Measurements from ENCODE around the gene AWAT2.
A peak's percentile ranks its signal among the peaks of the same experiment; 100 is the strongest.

AWAT2 gene

GRCh38 chrX:70032792-70033191, 16.9 kb downstream of the AWAT2 start:
- no CpG with 5 or more reads among the region's 2 CpGs for WGBS (ENCODE audit: extremely low coverage, insufficient coverage, low lambda C conversion rate)
- Histone ChIP-seq H4K8ac (ENCODE audit: low read depth, low read length) (no peak overlapping the region), H3K27me3 (ENCODE audit: insufficient read depth, low read length, poor library complexity) (no peaks in the 10 kb centered on the region), H2BK5ac (ENCODE audit: low read length) (no peak overlapping the region), H2AK5ac (ENCODE audit: low read length) (no peak overlapping the region), H3K18ac (ENCODE audit: low read length) (no peak overlapping the region), H3K79me1 (ENCODE audit: low read length) (no peaks in the 10 kb centered on the region), H3K23ac (ENCODE audit: low read length) (no peak overlapping the region), H2BK120ac (ENCODE audit: low read depth, low read length) (no peak overlapping the region), H2BK15ac (replicated peaks; ENCODE audit: low read depth) (no peak overlapping the region), H3K4ac (ENCODE audit: low read depth, low read length) (no peak overlapping the region), H3K27ac (ENCODE audit: low read depth, low read length) (no peak overlapping the region), H3K4me2 (ENCODE audit: low read length) (no peak overlapping the region), H3K4me3 (ENCODE audit: low read length) (no peak overlapping the region), H3K56ac (ENCODE audit: low read length) (no peak overlapping the region), H3K79me2 (ENCODE audit: control insufficient read depth, insufficient read depth, low read length) (no peaks in the 10 kb centered on the region), H4K5ac (ENCODE audit: low read length) (no peak overlapping the region), H3K36me3 (ENCODE audit: control insufficient read depth, insufficient read depth, low read length) (no peaks in the 10 kb centered on the region), H3K9ac (ENCODE audit: low read length) (no peak overlapping the region), H3K4me1 (ENCODE audit: control insufficient read depth, low read depth, low read length) (peaks cover 2% of the 10 kb centered on the region)
- no peak for DNase-seq

- H3K79me1 ChIP-seq (ENCODE audit: low read length), result no peaks in the 10 kb centered on the region
- no peaks in the 10 kb centered on the region for H3K79me2 ChIP-seq (ENCODE audit: control insufficient read depth, insufficient read depth, low read length)
- H3K4me2 ChIP-seq (ENCODE audit: low read length), result no peak overlapping the region
- peaks cover 2% of the 10 kb centered on the region for H3K4me1 ChIP-seq (ENCODE audit: control insufficient read depth, low read depth, low read length)
- H3K27me3 ChIP-seq (ENCODE audit: insufficient read depth, low read length, poor library complexity), result no peaks in the 10 kb centered on the region
- no peak overlapping the region for H3K23ac ChIP-seq (ENCODE audit: low read length)
- peak; percentile 74 for DNase-seq
- no peaks in the 10 kb centered on the region for H3K36me3 ChIP-seq (ENCODE audit: control insufficient read depth, insufficient read depth, low read length)
- H3K27ac ChIP-seq (ENCODE audit: low read depth, low read length), result no peak overlapping the region
- no peak overlapping the region for H3K18ac ChIP-seq (ENCODE audit: low read length)
- H3K4me3 ChIP-seq (ENCODE audit: low read length), result no peak overlapping the region
- no peak overlapping the region for H3K4ac ChIP-seq (ENCODE audit: low read depth, low read length)
- H3K56ac ChIP-seq (ENCODE audit: low read length), result no peak overlapping the region
- H2BK120ac ChIP-seq (ENCODE audit: low read depth, low read length), result no peak overlapping the region
- H4K8ac ChIP-seq (ENCODE audit: low read depth, low read length), result no peak overlapping the region
- H3K9ac ChIP-seq (ENCODE audit: low read length), result no peak overlapping the region
- WGBS (ENCODE audit: extremely low coverage, insufficient coverage, low lambda C conversion rate), result no CpG with 5 or more reads among the region's 4 CpGs
- no peak overlapping the region for H4K5ac ChIP-seq (ENCODE audit: low read length)
- no peak overlapping the region for H2AK5ac ChIP-seq (ENCODE audit: low read length)
- H2BK5ac ChIP-seq (ENCODE audit: low read length), result no peak overlapping the region
- no peak overlapping the region for H2BK15ac ChIP-seq (replicated peaks; ENCODE audit: low read depth)
These were observed 19.4 kb downstream of the AWAT2 start for GRCh38 chrX:70030301-70030767.

GRCh38 chrX:70029863-70030262, 19.9 kb downstream of the AWAT2 start:
- no peak overlapping the region for H3K4me3 ChIP-seq (ENCODE audit: low read length)
- WGBS (ENCODE audit: extremely low coverage, insufficient coverage, low lambda C conversion rate), result no CpG with 5 or more reads among the region's 4 CpGs
- H3K4me2 ChIP-seq (ENCODE audit: low read length), result no peak overlapping the region
- no peak overlapping the region for H4K5ac ChIP-seq (ENCODE audit: low read length)
- peak overlapping the region; percentile 18 for H3K18ac ChIP-seq (ENCODE audit: low read length)
- no peak overlapping the region for H3K56ac ChIP-seq (ENCODE audit: low read length)
- H3K79me1 ChIP-seq (ENCODE audit: low read length), result no peaks in the 10 kb centered on the region
- no peaks in the 10 kb centered on the region for H3K79me2 ChIP-seq (ENCODE audit: control insufficient read depth, insufficient read depth, low read length)
- no peak overlapping the region for H2BK120ac ChIP-seq (ENCODE audit: low read depth, low read length)
- H4K8ac ChIP-seq (ENCODE audit: low read depth, low read length), result no peak overlapping the region
- no peak overlapping the region for H3K27ac ChIP-seq (ENCODE audit: low read depth, low read length)
- peaks cover 2% of the 10 kb centered on the region for H3K4me1 ChIP-seq (ENCODE audit: control insufficient read depth, low read depth, low read length)
- H3K4ac ChIP-seq (ENCODE audit: low read depth, low read length), result no peak overlapping the region
- no peaks in the 10 kb centered on the region for H3K36me3 ChIP-seq (ENCODE audit: control insufficient read depth, insufficient read depth, low read length)
- H3K9ac ChIP-seq (ENCODE audit: low read length), result no peak overlapping the region
- H2BK5ac ChIP-seq (ENCODE audit: low read length), result no peak overlapping the region
- no peak overlapping the region for H2BK15ac ChIP-seq (replicated peaks; ENCODE audit: low read depth)
- no peak overlapping the region for H2AK5ac ChIP-seq (ENCODE audit: low read length)
- no peak overlapping the region for H3K23ac ChIP-seq (ENCODE audit: low read length)
- H3K27me3 ChIP-seq (ENCODE audit: insufficient read depth, low read length, poor library complexity), result no peaks in the 10 kb centered on the region
- peak; percentile 38 for DNase-seq

GRCh38 chrX:70026851-70027200, 22.9 kb downstream of the AWAT2 start:
- DNase-seq, result no peak
- Histone ChIP-seq H2BK5ac (ENCODE audit: low read length) (no peak overlapping the region), H2BK120ac (ENCODE audit: low read depth, low read length) (no peak overlapping the region), H3K4me2 (ENCODE audit: low read length) (no peak overlapping the region), H2AK5ac (ENCODE audit: low read length) (no peak overlapping the region), H3K27ac (ENCODE audit: low read depth, low read length) (no peak overlapping the region), H3K4me1 (ENCODE audit: control insufficient read depth, low read depth, low read length) (peaks cover 2% of the 10 kb centered on the region), H3K4ac (ENCODE audit: low read depth, low read length) (no peak overlapping the region), H4K5ac (ENCODE audit: low read length) (no peak overlapping the region), H3K9ac (ENCODE audit: low read length) (no peak overlapping the region), H3K56ac (ENCODE audit: low read length) (peak overlapping the region; percentile 3), H3K23ac (ENCODE audit: low read length) (no peak overlapping the region), H3K79me1 (ENCODE audit: low read length) (no peaks in the 10 kb centered on the region), H3K18ac (ENCODE audit: low read length) (no peak overlapping the region), H3K36me3 (ENCODE audit: control insufficient read depth, insufficient read depth, low read length) (no peaks in the 10 kb centered on the region), H3K4me3 (ENCODE audit: low read length) (no peak overlapping the region), H3K27me3 (ENCODE audit: insufficient read depth, low read length, poor library complexity) (no peaks in the 10 kb centered on the region), H4K8ac (ENCODE audit: low read depth, low read length) (no peak overlapping the region), H3K79me2 (ENCODE audit: control insufficient read depth, insufficient read depth, low read length) (no peaks in the 10 kb centered on the region), H2BK15ac (replicated peaks; ENCODE audit: low read depth) (no peak overlapping the region)
- 100% methylated on average over 1 of the region's 4 CpGs for WGBS (ENCODE audit: extremely low coverage, insufficient coverage, low lambda C conversion rate)

GRCh38 chrX:70026112-70026850, 23.5 kb downstream of the AWAT2 start:
- Histone ChIP-seq H3K9ac (ENCODE audit: low read length) (no peak overlapping the region), H2BK120ac (ENCODE audit: low read depth, low read length) (no peak overlapping the region), H2AK5ac (ENCODE audit: low read length) (no peak overlapping the region), H3K4ac (ENCODE audit: low read depth, low read length) (no peak overlapping the region), H4K5ac (ENCODE audit: low read length) (no peak overlapping the region), H3K18ac (ENCODE audit: low read length) (no peak overlapping the region), H2BK5ac (ENCODE audit: low read length) (no peak overlapping the region), H3K79me1 (ENCODE audit: low read length) (no peaks in the 10 kb centered on the region), H3K79me2 (ENCODE audit: control insufficient read depth, insufficient read depth, low read length) (no peaks in the 10 kb centered on the region), H3K4me1 (ENCODE audit: control insufficient read depth, low read depth, low read length) (peaks cover 2% of the 10 kb centered on the region), H3K27ac (ENCODE audit: low read depth, low read length) (no peak overlapping the region), H2BK15ac (replicated peaks; ENCODE audit: low read depth) (no peak overlapping the region), H3K4me2 (ENCODE audit: low read length) (no peak overlapping the region), H3K4me3 (ENCODE audit: low read length) (no peak overlapping the region), H3K23ac (ENCODE audit: low read length) (no peak overlapping the region), H3K56ac (ENCODE audit: low read length) (peak overlapping the region; percentile 3), H3K27me3 (ENCODE audit: insufficient read depth, low read length, poor library complexity) (no peaks in the 10 kb centered on the region), H3K36me3 (ENCODE audit: control insufficient read depth, insufficient read depth, low read length) (no peaks in the 10 kb centered on the region), H4K8ac (ENCODE audit: low read depth, low read length) (no peak overlapping the region)
- no peak for DNase-seq
- WGBS (ENCODE audit: extremely low coverage, insufficient coverage, low lambda C conversion rate), result no CpG with 5 or more reads among the region's 1 CpG

GRCh38 chrX:70025464-70025863, 24.3 kb downstream of the AWAT2 start:
- WGBS (ENCODE audit: extremely low coverage, insufficient coverage, low lambda C conversion rate), result no CpG with 5 or more reads among the region's 1 CpG
- Histone ChIP-seq H2BK120ac (ENCODE audit: low read depth, low read length) (no peak overlapping the region), H3K79me1 (ENCODE audit: low read length) (no peaks in the 10 kb centered on the region), H3K27me3 (ENCODE audit: insufficient read depth, low read length, poor library complexity) (no peaks in the 10 kb centered on the region), H4K5ac (ENCODE audit: low read length) (no peak overlapping the region), H4K8ac (ENCODE audit: low read depth, low read length) (no peak overlapping the region), H2AK5ac (ENCODE audit: low read length) (no peak overlapping the region), H3K56ac (ENCODE audit: low read length) (no peak overlapping the region), H3K18ac (ENCODE audit: low read length) (no peak overlapping the region), H3K27ac (ENCODE audit: low read depth, low read length) (no peak overlapping the region), H3K4me1 (ENCODE audit: control insufficient read depth, low read depth, low read length) (peaks cover 2% of the 10 kb centered on the region), H3K4me2 (ENCODE audit: low read length) (no peak overlapping the region), H3K36me3 (ENCODE audit: control insufficient read depth, insufficient read depth, low read length) (no peaks in the 10 kb centered on the region), H2BK5ac (ENCODE audit: low read length) (no peak overlapping the region), H3K23ac (ENCODE audit: low read length) (no peak overlapping the region), H2BK15ac (replicated peaks; ENCODE audit: low read depth) (no peak overlapping the region), H3K4me3 (ENCODE audit: low read length) (no peak overlapping the region), H3K9ac (ENCODE audit: low read length) (no peak overlapping the region), H3K4ac (ENCODE audit: low read depth, low read length) (no peak overlapping the region), H3K79me2 (ENCODE audit: control insufficient read depth, insufficient read depth, low read length) (no peaks in the 10 kb centered on the region)
- DNase-seq, result no peak

Data from mesendoderm (in vitro differentiated cells).